GM23248 (cell line): ENCODE results near the gene COL18A1.

ENCODE experiments used
- EZH2 ChIP-seq: fragments of 200-600 bp; sonication (generic); IDR thresholded peaks from 2 replicates; pipeline ENCODE4 v1.6.1; 2018; ENCODE audit warnings: antibody characterized with exemption, mild to moderate bottlenecking; ENCODE audit not compliant: insufficient read depth, poor library complexity, severe bottlenecking
- EZH2phosphoT487 ChIP-seq: fragments of 200-600 bp; sonication (generic); IDR thresholded peaks from 2 replicates; pipeline ENCODE4 v1.6.1; 2018; ENCODE audit warnings: antibody characterized with exemption, moderate library complexity, mild to moderate bottlenecking, low read depth; ENCODE audit not compliant: insufficient read depth

GRCh38 chr21:45468971-45469272 lies 64.0 kb downstream of the COL18A1 start:
- TF ChIP-seq EZH2phosphoT487 (no peak), EZH2 (no peak)
